Natural killer cell (primary cell): Measurements from ENCODE around the gene DHH. TPM values are rescaled to one million over a fixed set of nuclear protein-coding genes. Genes with fewer than 3 reads are reported as not detected.
A peak's percentile ranks its signal among the peaks of the same experiment; 100 is the strongest.
"Not testable (repeated sequence)": the region's sequence is repeated elsewhere in the genome, so short reads cannot be mapped to it uniquely, and the experiment has no call there.

Source experiments
- ATAC-seq, 3 donors: fragments of 150-1000 bp in 2 of 3; fragments of 200-7000 bp in 1 of 3; cut with Tn5 transposase; 1 replicate in 1 of 3; 2 replicates in 2 of 3; pipeline ENCODE4 v1.10.0; 2021; ENCODE audit warnings: mild to moderate bottlenecking in 2 of 3, moderate library complexity in 2 of 3
- DNase-seq, 2 donors: peaks; one replicate each; pipeline versions ENCODE4 v3.0.0 to v3.0.0-alpha.2; 2013 to 2021; ENCODE audit warnings: mixed read lengths in 1 of 2
- H3K27ac ChIP-seq: one replicate; pipeline ENCODE4 v1.5.1; 2013; ENCODE audit warnings: mild to moderate bottlenecking, low read length
- H3K27me3 ChIP-seq: one replicate; pipeline ENCODE4 v1.6.1; 2013; ENCODE audit warnings: low read length; ENCODE audit not compliant: control insufficient read depth, insufficient read depth
- H3K36me3 ChIP-seq: one replicate; pipeline ENCODE4 v1.6.1; 2013; ENCODE audit warnings: low read length; ENCODE audit not compliant: control insufficient read depth, insufficient read depth
- H3K4me1 ChIP-seq: one replicate; pipeline ENCODE4 v1.6.1; 2013; ENCODE audit warnings: low read length; ENCODE audit not compliant: control insufficient read depth, insufficient read depth
- H3K4me3 ChIP-seq: one replicate; pipeline ENCODE4 v1.5.1; 2013; ENCODE audit warnings: low read length
- H3K9me3 ChIP-seq: one replicate; pipeline ENCODE4 v1.6.1; 2013; ENCODE audit warnings: low read length; ENCODE audit not compliant: control insufficient read depth, insufficient read depth
- H3K27ac Mint-ChIP-seq, 2 donors: one replicate each; pipeline ENCODE4 v1.8.0; 2022; ENCODE audit warnings: mild to moderate bottlenecking in 2 of 2, mixed read lengths in 2 of 2, moderate library complexity in 1 of 2
- H3K27me3 Mint-ChIP-seq, 2 donors: one replicate each; pipeline ENCODE4 v1.8.0; 2022; ENCODE audit warnings: low read depth in 2 of 2, mixed read lengths in 2 of 2
- H3K36me3 Mint-ChIP-seq: one replicate; pipeline ENCODE4 v1.8.0; 2022; ENCODE audit warnings: mixed read lengths
- H3K4me1 Mint-ChIP-seq, 2 donors: one replicate each; pipeline ENCODE4 v1.8.0; 2022; ENCODE audit warnings: mixed read lengths in 2 of 2
- H3K4me3 Mint-ChIP-seq: one replicate; pipeline ENCODE4 v1.8.0; 2022; ENCODE audit warnings: mild to moderate bottlenecking, moderate library complexity, mixed read lengths
- H3K9me3 Mint-ChIP-seq, 2 donors: one replicate each; pipeline ENCODE4 v1.8.0; 2022; ENCODE audit warnings: mixed read lengths in 2 of 2
- WGBS: methylation state at CpG from one replicate; pipeline ENCODE4 v1.1.7; 2013; ENCODE audit warnings: missing lambda C conversion rate; ENCODE audit not compliant: insufficient coverage; 5-methylcytosine and 5-hydroxymethylcytosine counted together
- intact Hi-C: fragments of 100-400 bp; cut with micrococcal nuclease; formaldehyde crosslinking; loops from one replicate; pipeline ENCODE4 v1.14.2; 2022
- total RNA-seq, 4 donors: library from RNA; stranded (reverse); fragments of 120-200 nt in 1 of 4; gene quantifications; one replicate each; pipeline versions ENCODE4 v1.2.3 to v1.2.4, GENCODE V29; 2013 to 2022
- TF ChIP-seq, protein P1 (sequence below): fragments of 200-600 bp; IDR thresholded peaks from one replicate; pipeline ENCODE4 v1.8.0; 2022; ENCODE audit warnings: antibody characterized with exemption

Gene DHH
- total RNA-seq, 3 donors from 2014 or later (not counting 1 experiment from before 2014, with no cell fraction given), result 0.39 to 0.80 (median 0.45) TPM

- Mint-ChIP-seq H3K9me3 (no peaks in the 10 kb centered on the region), H3K27ac (peak overlapping the region; percentile 95 to 97), H3K27me3 (no peaks in the 10 kb centered on the region), H3K36me3 (peaks cover 6% of the 10 kb centered on the region), H3K4me1 (peaks cover 34 to 37% of the 10 kb centered on the region in 2 donors), H3K4me3 (peak overlapping the region; percentile 96)
- intact Hi-C loops, result loop anchor here (1.0 to 2.0 kb wide), 6 partner anchors 20 to 112 kb away; partner anchors contain the start of genes LMBR1L, PRKAG1 and TUBA1A
- ATAC-seq (peak; percentile 72 to 90 (median 77)), DNase-seq (peak; percentile 90 to 98)
- no peaks in the 10 kb centered on the region for H3K27me3 ChIP-seq
- TF ChIP-seq, protein P1, sequence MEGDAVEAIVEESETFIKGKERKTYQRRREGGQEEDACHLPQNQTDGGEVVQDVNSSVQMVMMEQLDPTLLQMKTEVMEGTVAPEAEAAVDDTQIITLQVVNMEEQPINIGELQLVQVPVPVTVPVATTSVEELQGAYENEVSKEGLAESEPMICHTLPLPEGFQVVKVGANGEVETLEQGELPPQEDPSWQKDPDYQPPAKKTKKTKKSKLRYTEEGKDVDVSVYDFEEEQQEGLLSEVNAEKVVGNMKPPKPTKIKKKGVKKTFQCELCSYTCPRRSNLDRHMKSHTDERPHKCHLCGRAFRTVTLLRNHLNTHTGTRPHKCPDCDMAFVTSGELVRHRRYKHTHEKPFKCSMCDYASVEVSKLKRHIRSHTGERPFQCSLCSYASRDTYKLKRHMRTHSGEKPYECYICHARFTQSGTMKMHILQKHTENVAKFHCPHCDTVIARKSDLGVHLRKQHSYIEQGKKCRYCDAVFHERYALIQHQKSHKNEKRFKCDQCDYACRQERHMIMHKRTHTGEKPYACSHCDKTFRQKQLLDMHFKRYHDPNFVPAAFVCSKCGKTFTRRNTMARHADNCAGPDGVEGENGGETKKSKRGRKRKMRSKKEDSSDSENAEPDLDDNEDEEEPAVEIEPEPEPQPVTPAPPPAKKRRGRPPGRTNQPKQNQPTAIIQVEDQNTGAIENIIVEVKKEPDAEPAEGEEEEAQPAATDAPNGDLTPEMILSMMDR, result peak; percentile 93
- H3K9me3 ChIP-seq, result no peaks in the 10 kb centered on the region
- whole genome bisulfite sequencing, result under 1% methylated on average over 66 of the region's 66 CpGs
- peaks cover 15% of the 10 kb centered on the region for H3K4me1 ChIP-seq
- peaks cover 26% of the 10 kb centered on the region for H3K36me3 ChIP-seq
- peak overlapping the region; percentile 86 for H3K27ac ChIP-seq
- peak overlapping the region; percentile 81 for H3K4me3 ChIP-seq
Measured at GRCh38 chr12:49130151-49131050, 35.8 kb upstream of the DHH start.

DNA sequence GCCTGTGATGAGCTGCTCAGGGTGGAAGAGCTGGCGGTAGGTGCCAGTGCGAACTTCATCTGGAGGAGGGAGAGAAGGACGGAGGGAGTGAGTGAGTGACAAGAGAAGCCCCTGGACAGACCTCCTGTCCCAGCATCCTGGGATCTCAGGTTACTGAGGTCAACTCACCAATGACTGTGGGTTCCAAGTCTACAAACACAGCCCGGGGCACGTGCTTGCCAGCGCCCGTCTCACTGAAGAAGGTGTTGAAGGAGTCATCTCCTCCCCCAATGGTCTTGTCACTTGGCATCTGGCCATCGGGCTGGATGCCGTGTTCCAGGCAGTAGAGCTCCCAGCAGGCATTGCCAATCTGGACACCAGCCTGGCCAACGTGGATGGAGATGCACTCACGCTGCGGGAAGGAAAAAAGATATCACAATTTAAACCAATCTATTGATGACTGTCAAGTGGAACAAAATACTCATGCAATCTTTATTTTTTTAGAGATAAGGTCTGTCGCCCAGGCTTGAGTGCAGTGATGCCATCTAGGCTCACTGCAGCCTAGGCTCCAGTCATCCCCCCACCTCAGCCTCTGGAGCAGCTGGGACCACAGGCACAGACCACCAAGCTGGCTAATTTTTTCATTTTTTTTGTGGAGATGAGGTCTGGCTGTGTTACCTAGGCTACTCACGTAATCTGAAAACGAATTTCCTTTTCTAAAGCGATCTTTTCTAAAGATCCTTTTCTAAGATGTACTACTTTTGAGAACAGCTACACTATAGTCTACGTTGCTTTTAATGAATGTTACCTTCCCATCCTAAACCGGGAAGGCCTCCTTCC lies 34.9 kb upstream of the DHH start:
- peak overlapping the region; percentile 86 for H3K27ac ChIP-seq
- DNase-seq, result peak in 1 of 2 donors; percentile 13
- peak overlapping the region; percentile 96 for H3K4me3 Mint-ChIP-seq
- TF ChIP-seq, protein P1, result no peak
- ATAC-seq, result no peak
- H3K4me1 ChIP-seq, result peaks cover 15% of the 10 kb centered on the region
- H3K36me3 ChIP-seq, result peaks cover 26% of the 10 kb centered on the region
- H3K27me3 Mint-ChIP-seq, result no peaks in the 10 kb centered on the region
- H3K36me3 Mint-ChIP-seq, result peaks cover 6% of the 10 kb centered on the region
- H3K9me3 ChIP-seq, result no peaks in the 10 kb centered on the region
- peaks cover 34 to 37% of the 10 kb centered on the region in 2 donors for H3K4me1 Mint-ChIP-seq
- H3K9me3 Mint-ChIP-seq, result no peaks in the 10 kb centered on the region
- H3K27ac Mint-ChIP-seq, result peak overlapping the region; percentile 95 to 97
- 52% methylated on average over 15 of the region's 18 CpGs for WGBS
- no peaks in the 10 kb centered on the region for H3K27me3 ChIP-seq
- intact Hi-C loops, result loop anchor here (1.0 to 2.0 kb wide), 6 partner anchors 19 to 111 kb away; partner anchors contain the start of genes LMBR1L, PRKAG1 and TUBA1A
- H3K4me3 ChIP-seq, result peak overlapping the region; percentile 81

- H3K9me3 ChIP-seq, intact Hi-C loops, H3K4me3 Mint-ChIP-seq, H3K4me3 ChIP-seq, H3K9me3 Mint-ChIP-seq, H3K27me3 ChIP-seq, DNase-seq, ATAC-seq, H3K36me3 Mint-ChIP-seq, H3K27me3 Mint-ChIP-seq, H3K27ac ChIP-seq: not testable (repeated sequence)
- 100% methylated on average over 1 of the region's 8 CpGs for WGBS
- H3K4me1 Mint-ChIP-seq, result peaks cover 34 to 37% of the 10 kb centered on the region in 2 donors
- H3K4me1 ChIP-seq, result peaks cover 15% of the 10 kb centered on the region
- peaks cover 26% of the 10 kb centered on the region for H3K36me3 ChIP-seq
- peak overlapping the region; percentile 64 to 73 for H3K27ac Mint-ChIP-seq
Measured at GRCh38 chr12:49127971-49128370, 33.4 kb upstream of the DHH start.
